GM12891 (cell line): Measurements from ENCODE around the gene PTGIS.

Experiments
- DNase-seq: peaks from one replicate; pipeline ENCODE4 v3.0.0; 2011; ENCODE audit warnings: low spot score; ENCODE audit not compliant: insufficient read length
- FAIRE-seq: peaks from 2 replicates; lab custom pipeline; 2011; peaks lifted over from hg19 to GRCh38; lab: Jason Lieb, UNC
- PAX5 ChIP-seq: IDR thresholded peaks from 2 replicates; pipeline ENCODE4 v1.6.1; 2011; ENCODE audit warnings: low read length, moderate library complexity, mild to moderate bottlenecking; ENCODE audit not compliant: insufficient read depth, severe bottlenecking
- POLR2A ChIP-seq: IDR thresholded peaks from 2 replicates; pipeline ENCODE4 v1.6.1; 2011; ENCODE audit warnings: low read depth, low read length, control low read depth
- POLR2AphosphoS5 ChIP-seq: IDR thresholded peaks from 2 replicates; pipeline ENCODE4 v1.6.1; 2011; ENCODE audit warnings: low read depth, low read length, control low read depth
- POU2F2 ChIP-seq: IDR thresholded peaks from 2 replicates; pipeline ENCODE4 v1.6.1; 2011; ENCODE audit warnings: low read depth, mild to moderate bottlenecking, control low read depth, low read length, moderate library complexity
- SPI1 ChIP-seq: IDR thresholded peaks from 2 replicates; pipeline ENCODE4 v1.6.1; 2011; ENCODE audit warnings: low read depth, low read length, control low read depth
- TAF1 ChIP-seq: IDR thresholded peaks from 2 replicates; pipeline ENCODE4 v1.6.1; 2011; ENCODE audit warnings: low read depth, low read length, control low read depth

PTGIS gene

DNA sequence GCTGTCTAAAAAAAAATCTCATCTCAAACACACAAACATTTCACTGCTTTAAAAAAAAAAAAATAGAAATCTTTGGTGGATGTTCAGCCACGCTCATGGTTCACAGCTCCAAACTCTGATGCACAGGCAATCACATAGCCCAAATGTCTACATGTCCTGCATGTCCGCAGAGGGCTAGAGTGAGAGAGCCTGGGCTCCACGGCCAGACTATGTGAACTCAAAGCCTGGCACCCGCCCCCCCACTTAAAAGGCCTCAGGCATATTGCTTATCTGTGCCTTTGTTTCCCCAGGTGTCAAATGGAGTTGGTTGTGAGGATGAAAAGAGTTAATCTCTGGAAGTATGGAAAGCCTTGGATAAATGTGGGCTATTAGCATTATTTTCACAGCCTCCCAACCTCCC is 10.5 kb upstream of the PTGIS start:
- TF ChIP-seq TAF1 (no peak), SPI1 (no peak), POU2F2 (no peak), POLR2AphosphoS5 (no peak), POLR2A (no peak), PAX5 (no peak)
- DNase-seq (no peak), FAIRE-seq (no peak)

DNA sequence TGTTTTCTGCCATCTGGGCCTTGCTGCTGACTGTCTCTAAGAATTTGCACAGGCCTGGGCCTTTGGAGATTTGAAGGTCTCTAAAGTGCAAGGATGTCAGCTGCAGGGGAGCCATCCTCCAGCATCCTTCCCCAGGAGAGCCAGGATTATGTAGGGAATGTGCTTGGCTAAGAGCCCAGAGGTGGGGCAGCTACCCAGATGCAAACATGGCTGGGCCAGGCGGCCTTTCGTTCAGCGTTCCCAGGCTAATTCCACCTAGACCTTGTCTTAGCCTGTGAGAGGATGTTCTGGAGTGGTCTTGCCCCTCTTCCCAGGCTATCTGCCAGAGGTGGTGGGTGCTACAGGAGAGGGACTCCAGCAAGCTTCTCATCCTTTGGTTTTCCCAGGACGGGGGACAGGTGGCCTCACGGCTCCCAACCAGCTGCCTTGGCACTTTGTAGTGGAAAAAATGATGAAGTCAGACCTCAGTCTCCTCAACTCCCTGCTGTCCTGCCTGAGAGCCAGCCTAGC is 7.7 kb upstream of the PTGIS start:
- DNase-seq = no peak

DNA sequence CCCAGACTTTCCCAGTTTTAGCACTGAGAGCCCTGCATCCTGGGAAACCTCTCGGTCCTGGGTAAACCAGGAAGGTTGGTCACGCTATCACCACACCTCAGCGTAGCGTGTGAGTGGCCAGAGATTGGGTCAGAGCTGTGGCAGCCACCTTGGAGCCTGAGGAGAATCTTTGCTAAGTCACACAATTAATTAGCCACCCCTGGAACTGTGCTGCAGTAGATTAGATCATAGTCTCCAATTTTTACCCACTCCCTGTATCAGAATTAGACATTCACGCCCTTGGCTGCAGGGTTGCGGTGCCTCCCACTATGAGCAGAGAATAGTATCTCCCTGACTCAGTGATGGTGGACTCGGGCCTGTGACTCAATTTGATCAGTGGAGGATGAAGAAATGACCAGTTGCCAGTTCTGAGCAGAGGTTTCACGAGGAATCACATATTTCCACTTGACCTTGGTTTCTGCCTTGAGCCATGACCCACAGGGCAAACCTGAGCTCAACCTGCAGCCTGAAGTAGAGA is 6.0 kb upstream of the PTGIS start:
- FAIRE-seq (no peak), DNase-seq (no peak)
- TF ChIP-seq POLR2AphosphoS5 = no peak
- TF ChIP-seq SPI1 = no peak
- no peak for TF ChIP-seq POLR2A

More for the DNA sequence above, 7.7 kb upstream of the PTGIS start:
- no peak for FAIRE-seq
- TF ChIP-seq POU2F2 (no peak), TAF1 (no peak), POLR2A (no peak), SPI1 (no peak), PAX5 (no peak), POLR2AphosphoS5 (no peak)

DNA sequence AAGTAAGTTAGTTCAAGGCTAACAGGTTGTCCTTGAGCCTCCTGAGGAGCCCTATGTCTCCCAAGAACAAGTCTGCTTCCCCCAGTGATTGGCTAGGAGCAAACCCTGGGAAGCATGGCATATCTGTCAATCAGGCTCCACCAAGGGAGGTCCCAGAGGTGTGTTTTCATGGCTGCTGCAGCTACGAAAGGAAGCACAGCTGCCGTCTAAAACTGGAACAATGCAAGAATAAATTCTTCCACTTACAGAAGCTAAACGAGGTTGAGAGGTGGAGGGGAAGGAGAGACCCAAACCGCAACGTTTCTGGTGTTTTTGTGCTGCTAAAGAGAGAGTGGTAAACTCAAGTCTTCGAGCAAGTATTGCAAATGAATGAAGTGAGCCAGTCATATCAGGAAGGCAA is 4.9 kb upstream of the PTGIS start:
- no peak for TF ChIP-seq PAX5
- no peak for DNase-seq
- FAIRE-seq = no peak

DNA sequence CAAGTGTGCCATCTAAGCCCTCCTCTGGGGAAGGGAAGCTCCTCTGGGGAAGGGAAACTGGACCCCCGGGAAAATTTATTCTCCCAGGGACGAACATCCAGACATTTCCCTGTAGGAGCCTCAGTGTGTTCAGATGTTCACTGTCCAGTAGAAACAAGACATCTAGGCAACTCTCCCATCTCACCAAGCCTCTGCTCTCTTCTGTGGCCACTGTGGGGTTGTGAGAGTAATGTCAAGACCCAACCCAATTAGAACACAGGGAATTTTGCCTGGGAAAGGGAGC is 3.6 kb upstream of the PTGIS start:
- TF ChIP-seq PAX5 = no peak
- no peak for TF ChIP-seq POU2F2
- no peak for TF ChIP-seq SPI1
- TF ChIP-seq TAF1 = no peak
- TF ChIP-seq POLR2AphosphoS5 = no peak
- no peak for TF ChIP-seq POLR2A
- DNase-seq = no peak
- FAIRE-seq = no peak

DNA sequence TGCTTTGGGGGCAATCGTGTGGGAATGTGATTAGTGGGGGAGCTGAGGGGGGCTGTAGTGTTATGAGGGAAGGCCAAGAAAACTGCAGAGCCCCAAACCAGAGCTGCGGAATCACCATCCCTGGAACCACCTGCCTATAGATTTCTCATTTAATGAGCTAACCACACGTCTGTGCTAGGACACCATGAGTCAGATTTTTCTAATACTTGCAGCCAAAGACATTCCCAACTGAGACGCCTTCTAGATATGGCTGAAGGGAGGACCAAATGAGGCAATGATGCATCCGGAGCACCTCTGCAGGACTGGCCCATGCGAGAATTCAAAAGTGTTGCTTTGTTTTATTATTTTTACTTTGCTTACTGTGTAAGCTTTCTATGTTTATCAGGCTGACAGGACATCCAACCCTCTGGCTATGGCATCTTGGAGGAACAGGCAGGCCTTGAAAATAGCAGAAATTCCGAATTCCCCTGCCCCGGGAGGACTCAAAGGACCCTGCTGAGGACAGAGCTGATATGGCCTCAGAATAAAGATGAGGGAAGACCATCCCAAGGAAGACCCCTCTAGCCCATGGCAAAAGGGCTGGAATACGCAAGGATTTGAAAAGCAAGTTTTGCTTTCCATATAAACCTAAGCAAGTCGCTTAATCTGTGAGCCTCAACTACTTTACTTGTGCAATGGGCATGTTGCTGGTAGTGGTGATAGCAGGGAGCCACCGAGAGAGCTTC is 3.1 kb upstream of the PTGIS start:
- FAIRE-seq (no peak), DNase-seq (no peak)
- TF ChIP-seq PAX5 = no peak
- TF ChIP-seq POU2F2 = no peak
- no peak for TF ChIP-seq TAF1
- TF ChIP-seq SPI1 = no peak
- TF ChIP-seq POLR2AphosphoS5 = no peak
- TF ChIP-seq POLR2A = no peak

DNA sequence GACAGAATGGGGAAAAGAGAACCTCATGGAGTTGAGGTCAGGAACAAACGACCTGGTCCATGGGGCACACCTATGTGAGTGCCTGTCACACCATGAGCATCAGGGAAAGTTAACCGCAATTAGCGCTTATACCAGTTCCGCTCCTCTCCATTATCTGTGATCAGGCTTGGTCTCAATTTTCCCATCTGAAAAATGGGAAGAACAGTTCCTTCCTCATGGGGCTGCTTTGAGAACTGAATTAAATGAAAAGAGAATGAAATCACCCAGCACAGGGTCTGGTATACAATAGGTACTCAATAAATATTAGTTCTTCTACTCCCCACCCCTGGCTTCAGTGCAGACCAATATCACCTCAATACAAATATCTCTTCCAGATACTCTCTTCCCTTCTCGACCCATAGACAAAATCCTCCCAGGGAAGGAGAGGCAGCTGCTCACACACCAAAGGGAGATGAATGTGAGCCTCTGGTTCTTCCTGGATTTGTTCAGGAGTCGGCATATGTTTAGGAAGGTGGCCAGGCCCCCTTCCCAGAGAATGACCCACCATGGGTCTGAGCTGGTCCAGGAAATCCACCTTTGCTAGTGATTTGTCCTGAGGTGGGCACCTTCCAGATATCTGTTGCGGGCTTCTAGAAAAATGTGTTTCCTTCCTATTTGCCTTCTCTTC is 2.4 kb upstream of the PTGIS start:
- DNase-seq = no peak
- no peak for FAIRE-seq
- no peak for TF ChIP-seq POLR2AphosphoS5

DNA sequence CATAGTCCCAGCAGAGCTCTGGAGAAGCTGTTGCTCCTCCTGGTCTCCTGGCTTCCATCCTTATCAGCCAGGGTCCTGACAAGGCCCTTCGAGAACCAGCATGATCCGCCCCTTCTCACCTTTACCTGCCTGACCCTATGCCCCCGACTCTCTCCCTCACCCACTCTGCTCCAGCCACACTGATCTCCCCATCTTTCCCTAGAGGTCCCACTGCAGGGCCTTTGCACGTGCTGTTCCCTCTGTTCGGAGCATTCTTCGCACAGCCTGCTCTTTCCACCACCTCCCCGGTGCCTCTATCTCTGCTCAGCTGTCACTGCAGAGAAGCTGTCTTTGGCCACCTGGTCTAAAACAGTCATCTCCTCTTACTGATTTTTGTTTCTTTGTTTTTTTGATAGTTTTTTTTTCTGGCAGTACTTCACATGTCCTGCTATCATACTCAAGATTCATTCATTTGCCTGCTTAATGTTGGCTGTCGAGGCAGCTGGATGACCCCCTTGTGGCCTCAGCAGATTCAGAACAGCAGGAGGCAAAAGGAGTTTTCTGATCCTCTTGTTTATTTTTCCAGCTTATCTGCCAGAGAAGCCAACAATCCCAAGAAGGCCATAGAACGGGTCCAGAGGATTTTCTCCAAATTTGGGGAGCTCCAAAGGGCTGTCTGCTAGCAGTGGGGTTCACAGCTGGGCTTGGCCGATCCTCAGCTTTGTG is 1.6 kb upstream of the PTGIS start:
- DNase-seq (no peak), FAIRE-seq (no peak)
- TF ChIP-seq POLR2A (no peak), POU2F2 (no peak), PAX5 (no peak), TAF1 (no peak), SPI1 (no peak), POLR2AphosphoS5 (no peak)

DNA sequence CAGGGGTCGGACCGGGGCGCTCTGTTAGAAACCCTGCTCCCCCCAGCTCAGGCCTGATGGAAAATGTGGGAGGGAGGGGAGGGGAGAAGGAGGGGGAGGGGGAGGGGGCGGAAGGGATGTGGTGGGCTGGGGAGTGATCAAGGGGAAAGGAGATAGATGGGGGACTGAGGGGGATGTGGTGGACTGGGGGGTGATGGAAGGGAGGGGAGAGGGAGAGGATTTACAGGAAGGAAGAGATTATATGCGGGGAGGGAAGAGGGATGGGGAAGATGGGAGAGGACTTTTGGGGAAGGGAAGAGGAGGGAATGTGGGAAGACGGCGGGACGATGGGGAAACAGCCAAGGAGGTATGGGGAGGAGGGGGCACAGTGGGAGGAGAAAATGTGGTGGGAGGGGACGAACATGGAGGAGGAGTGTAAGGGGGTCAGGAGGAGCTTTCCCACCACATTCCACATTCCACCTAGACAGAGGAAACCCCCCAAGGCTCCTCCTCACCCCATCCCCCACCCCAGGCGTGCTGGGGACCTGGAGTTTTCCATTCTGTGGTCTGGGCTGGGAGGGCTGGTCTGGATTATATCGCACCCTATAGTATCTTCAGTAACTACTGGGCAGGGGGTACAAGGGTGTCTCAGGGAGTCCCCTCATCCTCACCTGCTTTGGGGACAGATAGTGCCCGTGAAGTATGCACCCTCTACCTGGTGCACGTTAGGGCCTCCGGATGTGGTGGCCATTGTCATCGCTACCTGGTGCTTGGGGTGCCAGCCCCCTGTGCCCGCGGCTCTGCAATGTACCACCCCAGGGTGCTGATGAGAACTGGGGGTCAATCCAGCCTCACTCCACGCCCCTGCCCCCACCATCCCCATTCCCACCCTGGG is 578 bp upstream of the PTGIS start:
- DNase-seq = no peak
- TF ChIP-seq SPI1 (no peak), POLR2AphosphoS5 (no peak), PAX5 (no peak), TAF1 (no peak), POU2F2 (no peak), POLR2A (no peak)
- FAIRE-seq = no peak
